Right lobe of liver (tissue), 6 donors: Measurements from ENCODE around the gene BCAR3. TPM values are rescaled to one million over a fixed set of nuclear protein-coding genes. Genes with fewer than 3 reads are reported as not detected.
A peak's percentile ranks its signal among the peaks of the same experiment; 100 is the strongest.

Experiments used
- ATAC-seq, 4 donors: fragments of 200-7000 bp; cut with Tn5 transposase; one replicate each; pipeline ENCODE4 v1.9.1; 2020; ENCODE audit warnings: mild to moderate bottlenecking in 4 of 4, moderate library complexity in 4 of 4
- DNase-seq, 3 donors: peaks; one replicate each; pipeline ENCODE4 v3.0.0-alpha.2; 2020
- H3K27ac ChIP-seq, 3 donors: fragments of 200-600 bp; one replicate each; pipeline ENCODE4 v1.8.0; 2022
- H3K27me3 ChIP-seq, 2 donors: fragments of 200-600 bp; one replicate each; pipeline ENCODE4 v1.8.0; 2022
- H3K36me3 ChIP-seq, 4 donors: fragments of 200-600 bp; sonication (generic) in 1 of 4; one replicate each; pipeline versions ENCODE4 v1.5.1 to v1.8.0; 2017 to 2022; ENCODE audit warnings: control low read depth in 1 of 4
- H3K4me1 ChIP-seq, 4 donors: fragments of 200-600 bp; sonication (generic) in 1 of 4; one replicate each; pipeline versions ENCODE4 v1.5.1 to v1.8.0; 2017 to 2022; ENCODE audit warnings: control low read depth in 1 of 4
- H3K4me3 ChIP-seq, 3 donors: fragments of 200-600 bp; one replicate each; pipeline ENCODE4 v1.8.0; 2022
- H3K9me3 ChIP-seq, 4 donors: fragments of 200-600 bp; sonication (generic) in 1 of 4; one replicate each; pipeline versions ENCODE4 v1.5.1 to v1.8.0; 2017 to 2022; ENCODE audit warnings: control low read depth in 1 of 4
- POLR2A ChIP-seq: fragments of 450-650 bp; IDR thresholded peaks from one replicate; pipeline ENCODE4 v1.6.1; 2017; ENCODE audit warnings: antibody characterized with exemption, mild to moderate bottlenecking
- WGBS: methylation state at CpG from one replicate; pipeline ENCODE4 v1.1.6; 2018; ENCODE audit warnings: low coverage, low lambda C conversion rate; ENCODE audit not compliant: insufficient coverage; ENCODE audit errors: missing lambda C conversion rate; 5-methylcytosine and 5-hydroxymethylcytosine counted together
- intact Hi-C, 2 donors: fragments of 100-400 bp; cut with DNase I; formaldehyde crosslinking; loops; one replicate each; pipeline versions ENCODE4 v1.11.2 to v1.14.1; 2022
- total RNA-seq, 6 experiments: library from RNA; depleted of rRNA in 2 of 6; stranded (reverse); fragments of >200 nt in 2 of 6; fragmentation: NEBNext Ultra II Directional in 3 of 6; extraction: Animal tissue kit (Norgen Biotek cat#: 25700) in 3 of 6; gene quantifications; one replicate each; pipeline versions ENCODE4 v1.1.0 to v1.2.4, GENCODE V29; 2016 to 2023
- TF ChIP-seq, protein P1 (sequence below), 4 donors: fragments of 200-600 bp in 3 of 4; fragments of 450-650 bp in 1 of 4; IDR thresholded peaks; one replicate each; pipeline versions ENCODE4 v1.5.1 to v1.8.0; 2016 to 2022; ENCODE audit warnings: antibody characterized with exemption in 4 of 4, mild to moderate bottlenecking in 2 of 4
- donor health status: DM: no; HTN: yes; CAD: no.
- donor health status: DM: no; HTN: no; CAD: no.
- donor health status: DM: no; HTN: no; CAD: no.
- donor health status: DM: no; HTN: yes; CAD: no.
- donor health status: DM: no; HTN: yes; CAD: no.

BCAR3 gene
- total RNA-seq, 6 experiments from 2014 or later = 7.6 to 19.8 (median 12.9) TPM

GRCh38 chr1:93728480-93729131, 47.0 kb upstream of the BCAR3 start:
- no peaks in the 10 kb centered on the region for H3K36me3 ChIP-seq
- H3K4me3 ChIP-seq = no peak overlapping the region
- ATAC-seq = peak in 1 of 4 donors; percentile 34
- no peaks in the 10 kb centered on the region for H3K4me1 ChIP-seq
- no peaks in the 10 kb centered on the region for H3K27me3 ChIP-seq
- WGBS = 80% methylated on average over 9 of the region's 13 CpGs
- TF ChIP-seq POLR2A = no peak
- TF ChIP-seq, protein P1, sequence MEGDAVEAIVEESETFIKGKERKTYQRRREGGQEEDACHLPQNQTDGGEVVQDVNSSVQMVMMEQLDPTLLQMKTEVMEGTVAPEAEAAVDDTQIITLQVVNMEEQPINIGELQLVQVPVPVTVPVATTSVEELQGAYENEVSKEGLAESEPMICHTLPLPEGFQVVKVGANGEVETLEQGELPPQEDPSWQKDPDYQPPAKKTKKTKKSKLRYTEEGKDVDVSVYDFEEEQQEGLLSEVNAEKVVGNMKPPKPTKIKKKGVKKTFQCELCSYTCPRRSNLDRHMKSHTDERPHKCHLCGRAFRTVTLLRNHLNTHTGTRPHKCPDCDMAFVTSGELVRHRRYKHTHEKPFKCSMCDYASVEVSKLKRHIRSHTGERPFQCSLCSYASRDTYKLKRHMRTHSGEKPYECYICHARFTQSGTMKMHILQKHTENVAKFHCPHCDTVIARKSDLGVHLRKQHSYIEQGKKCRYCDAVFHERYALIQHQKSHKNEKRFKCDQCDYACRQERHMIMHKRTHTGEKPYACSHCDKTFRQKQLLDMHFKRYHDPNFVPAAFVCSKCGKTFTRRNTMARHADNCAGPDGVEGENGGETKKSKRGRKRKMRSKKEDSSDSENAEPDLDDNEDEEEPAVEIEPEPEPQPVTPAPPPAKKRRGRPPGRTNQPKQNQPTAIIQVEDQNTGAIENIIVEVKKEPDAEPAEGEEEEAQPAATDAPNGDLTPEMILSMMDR (IDR thresholded peaks at IDR 0.05) = no peak
- DNase-seq = no peak
- no peaks in the 10 kb centered on the region for H3K9me3 ChIP-seq
- H3K27ac ChIP-seq = no peak overlapping the region
- intact Hi-C loops = no loop called here

DNA sequence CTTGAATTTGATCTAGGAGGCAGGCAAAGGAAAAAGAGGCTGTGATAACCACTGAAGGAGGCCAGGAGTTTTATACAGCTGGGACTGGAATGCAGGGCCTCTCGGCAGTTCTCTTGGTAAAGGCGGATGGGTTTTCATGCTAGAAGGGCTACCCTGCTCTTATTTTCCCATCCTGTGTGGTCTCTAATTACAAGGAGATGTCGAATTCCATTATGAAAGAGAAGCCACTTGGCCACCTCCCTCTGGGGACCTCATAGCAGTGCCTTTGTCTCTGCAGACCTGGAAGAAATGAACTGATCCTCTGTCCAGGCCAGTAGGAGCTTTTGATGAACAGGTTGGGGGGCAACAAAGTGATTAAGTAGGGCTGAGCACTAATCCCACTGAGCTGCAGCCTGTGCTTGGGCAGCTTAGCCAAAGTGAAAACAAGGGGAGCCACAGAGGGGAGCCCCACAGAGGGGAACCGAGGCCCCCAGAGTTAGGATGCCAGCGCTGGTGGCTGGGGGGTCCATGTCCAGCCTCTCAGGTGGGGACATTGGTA, 42.2 kb upstream of the BCAR3 start:
- 79% methylated on average over 3 of the region's 5 CpGs for WGBS
- DNase-seq = no peak
- no peaks in the 10 kb centered on the region for H3K36me3 ChIP-seq
- H3K4me1 ChIP-seq = no peaks in the 10 kb centered on the region
- no peak overlapping the region for H3K4me3 ChIP-seq
- ATAC-seq = no peak
- H3K27me3 ChIP-seq = no peaks in the 10 kb centered on the region
- no peaks in the 10 kb centered on the region for H3K9me3 ChIP-seq
- TF ChIP-seq, protein P1 (IDR thresholded peaks at IDR 0.05) = no peak
- no peak for TF ChIP-seq POLR2A
- H3K27ac ChIP-seq = no peak overlapping the region
- intact Hi-C loops = no loop called here

DNA sequence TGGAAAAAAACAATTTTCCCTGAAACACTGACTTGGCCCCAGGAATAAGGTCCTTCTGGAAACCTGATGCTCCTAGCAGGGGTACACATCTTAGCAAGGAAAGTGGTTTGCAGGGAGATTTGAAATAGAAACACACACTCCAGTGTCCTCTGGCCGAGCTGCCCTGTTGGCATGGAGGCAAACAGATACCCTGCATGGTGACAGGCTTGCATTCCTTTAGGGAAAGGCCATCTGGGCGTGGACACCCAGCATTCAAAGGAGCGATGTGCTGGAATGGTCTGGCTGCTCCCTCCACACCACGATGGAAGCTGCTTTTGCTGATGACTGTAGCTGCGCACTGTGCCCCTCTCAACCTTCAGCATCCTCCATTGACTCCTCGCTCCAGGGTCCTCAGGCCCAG, 41.5 kb upstream of the BCAR3 start:
- intact Hi-C loops = no loop called here
- DNase-seq = no peak

DNA sequence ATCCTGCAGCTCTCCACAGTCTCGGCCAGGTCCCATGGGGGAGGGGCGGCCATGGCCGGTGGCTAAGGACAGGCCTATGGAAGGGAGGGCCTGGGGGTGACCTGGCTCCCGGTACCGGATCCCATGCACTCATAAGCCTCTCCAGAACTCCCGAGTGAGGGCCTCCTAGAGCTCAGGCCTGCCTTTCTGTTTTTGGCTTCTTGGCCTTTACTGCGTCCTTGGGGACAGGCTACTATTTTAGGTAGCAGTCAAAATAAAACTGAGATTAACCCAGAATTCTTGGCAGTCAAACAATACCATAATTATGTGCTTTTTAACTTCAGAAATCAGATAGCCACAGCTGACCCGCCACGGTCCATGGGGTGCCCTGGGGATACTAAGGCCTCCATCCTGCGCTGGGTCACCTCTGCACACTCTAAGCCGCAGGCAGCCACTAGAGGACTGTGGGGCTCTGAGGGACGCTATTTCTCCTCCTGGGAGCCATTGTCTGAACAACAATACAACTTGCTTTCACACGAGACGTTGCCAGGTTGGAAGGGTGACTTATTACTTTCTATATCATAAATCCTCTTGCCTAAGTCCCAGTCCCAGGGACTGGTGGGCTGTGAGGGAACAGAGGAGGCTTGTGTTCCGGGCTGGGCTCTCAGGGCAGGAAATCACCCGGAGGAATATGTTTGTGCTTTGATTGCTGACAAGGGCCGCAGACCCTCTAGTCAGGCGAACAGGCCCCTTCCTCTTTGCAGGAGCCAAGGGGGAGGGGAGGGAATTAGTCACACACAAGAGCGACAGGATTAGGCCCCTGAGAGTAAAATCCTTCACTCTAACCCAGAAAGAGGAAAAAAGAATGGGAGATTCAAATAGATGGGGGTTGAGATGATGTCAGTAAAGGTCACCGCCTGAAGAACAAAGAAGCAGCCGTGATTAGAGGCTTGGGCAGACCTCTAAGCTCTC, 40.7 kb upstream of the BCAR3 start:
- no peaks in the 10 kb centered on the region for H3K36me3 ChIP-seq
- no peak for DNase-seq

More for the DNA sequence above, 41.5 kb upstream of the BCAR3 start:
- H3K27ac ChIP-seq = no peak overlapping the region
- no peak for ATAC-seq
- no peak for TF ChIP-seq POLR2A
- TF ChIP-seq, protein P1 (IDR thresholded peaks at IDR 0.05) = no peak
- no peak overlapping the region for H3K4me3 ChIP-seq
- no peaks in the 10 kb centered on the region for H3K9me3 ChIP-seq
- H3K36me3 ChIP-seq = no peaks in the 10 kb centered on the region
- 60% methylated on average over 1 of the region's 6 CpGs for WGBS
- no peaks in the 10 kb centered on the region for H3K27me3 ChIP-seq
- H3K4me1 ChIP-seq = no peaks in the 10 kb centered on the region

More for the DNA sequence above, 40.7 kb upstream of the BCAR3 start:
- H3K9me3 ChIP-seq = no peaks in the 10 kb centered on the region
- TF ChIP-seq POLR2A = no peak
- TF ChIP-seq, protein P1 (IDR thresholded peaks at IDR 0.05) = no peak
- no peak overlapping the region for H3K27ac ChIP-seq
- intact Hi-C loops = no loop called here
- H3K4me3 ChIP-seq = no peak overlapping the region
- 73% methylated on average over 10 of the region's 21 CpGs for WGBS
- ATAC-seq = peak; percentile 17 to 65 (median 41)
- H3K4me1 ChIP-seq = no peaks in the 10 kb centered on the region
- no peaks in the 10 kb centered on the region for H3K27me3 ChIP-seq
